VCaP (cell line): ENCODE results near the gene PEX26.
"Not testable (repeated sequence)": the region's sequence is repeated elsewhere in the genome, so short reads cannot be mapped to it uniquely, and the experiment has no call there.

Experiments
- H3K27ac ChIP-seq: fragments of 450-650 bp; 2 replicates; pipeline ENCODE4 v1.5.1; 2017
- TF ChIP-seq, protein P1 (sequence below): fragments of 450-650 bp; conservative IDR thresholded peaks from 2 replicates; pipeline ENCODE4 v1.5.1; 2017; ENCODE audit warnings: mild to moderate bottlenecking, moderate library complexity

The PEX26 gene

DNA sequence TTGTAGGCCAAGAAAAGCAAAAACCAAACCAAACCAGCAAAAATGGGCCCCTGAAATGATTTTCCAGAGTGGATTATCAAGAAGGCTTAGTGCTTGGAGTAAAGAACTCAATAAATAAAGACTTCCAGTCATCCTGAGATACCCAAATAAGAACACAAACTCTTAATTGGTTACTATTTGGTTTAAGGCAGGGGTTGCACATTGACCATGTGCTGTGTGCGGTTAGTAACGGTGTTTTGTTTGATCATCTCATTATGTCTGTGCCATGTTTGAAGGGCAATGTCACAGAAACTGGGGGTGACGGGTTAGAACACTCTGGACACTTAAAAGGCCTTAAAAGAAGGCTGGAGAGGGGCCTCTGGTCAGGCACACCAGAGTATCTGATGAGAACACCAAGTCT is 43.7 kb upstream of the PEX26 start:
- H3K27ac ChIP-seq = no peak overlapping the region
- TF ChIP-seq, protein P1, sequence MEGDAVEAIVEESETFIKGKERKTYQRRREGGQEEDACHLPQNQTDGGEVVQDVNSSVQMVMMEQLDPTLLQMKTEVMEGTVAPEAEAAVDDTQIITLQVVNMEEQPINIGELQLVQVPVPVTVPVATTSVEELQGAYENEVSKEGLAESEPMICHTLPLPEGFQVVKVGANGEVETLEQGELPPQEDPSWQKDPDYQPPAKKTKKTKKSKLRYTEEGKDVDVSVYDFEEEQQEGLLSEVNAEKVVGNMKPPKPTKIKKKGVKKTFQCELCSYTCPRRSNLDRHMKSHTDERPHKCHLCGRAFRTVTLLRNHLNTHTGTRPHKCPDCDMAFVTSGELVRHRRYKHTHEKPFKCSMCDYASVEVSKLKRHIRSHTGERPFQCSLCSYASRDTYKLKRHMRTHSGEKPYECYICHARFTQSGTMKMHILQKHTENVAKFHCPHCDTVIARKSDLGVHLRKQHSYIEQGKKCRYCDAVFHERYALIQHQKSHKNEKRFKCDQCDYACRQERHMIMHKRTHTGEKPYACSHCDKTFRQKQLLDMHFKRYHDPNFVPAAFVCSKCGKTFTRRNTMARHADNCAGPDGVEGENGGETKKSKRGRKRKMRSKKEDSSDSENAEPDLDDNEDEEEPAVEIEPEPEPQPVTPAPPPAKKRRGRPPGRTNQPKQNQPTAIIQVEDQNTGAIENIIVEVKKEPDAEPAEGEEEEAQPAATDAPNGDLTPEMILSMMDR = no peak

DNA sequence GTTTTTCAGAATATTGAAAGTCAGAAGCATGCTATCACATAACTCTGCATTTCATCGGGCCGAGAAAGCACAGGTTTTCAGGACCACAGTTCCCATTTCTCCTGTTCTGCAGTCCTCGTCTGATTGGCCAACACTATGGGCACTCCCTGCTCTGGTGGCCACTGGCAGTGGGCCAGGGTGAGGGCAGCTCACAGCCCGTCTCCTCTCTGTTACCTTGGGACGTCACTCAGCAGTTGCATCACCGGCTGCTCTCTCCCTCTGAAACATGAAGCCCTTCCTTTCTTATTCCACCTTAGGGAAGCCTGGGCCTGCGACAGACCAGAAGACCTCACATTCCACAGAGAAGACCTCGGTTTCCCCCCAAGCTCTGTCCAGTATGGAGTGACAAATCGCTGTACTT is 42.0 kb upstream of the PEX26 start:
- H3K27ac ChIP-seq = no peak overlapping the region
- TF ChIP-seq, protein P1 = no peak

DNA sequence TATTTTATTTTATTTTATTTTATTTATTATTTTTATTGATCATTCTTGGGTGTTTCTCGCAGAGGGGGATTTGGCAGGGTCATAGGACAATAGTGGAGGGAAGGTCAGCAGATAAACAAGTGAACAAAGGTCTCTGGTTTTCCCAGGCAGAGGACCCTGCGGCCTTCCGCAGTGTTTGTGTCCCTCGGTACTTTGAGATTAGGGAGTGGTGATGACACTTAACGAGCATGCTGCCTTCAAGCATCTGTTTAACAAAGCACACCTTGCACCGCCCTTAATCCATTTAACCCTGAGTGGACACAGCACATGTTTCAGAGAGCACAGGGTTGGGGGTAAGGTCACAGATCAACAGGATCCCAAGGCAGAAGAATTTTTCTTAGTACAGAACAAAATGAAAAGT is 36.9 kb upstream of the PEX26 start:
- not testable (repeated sequence) for H3K27ac ChIP-seq

DNA sequence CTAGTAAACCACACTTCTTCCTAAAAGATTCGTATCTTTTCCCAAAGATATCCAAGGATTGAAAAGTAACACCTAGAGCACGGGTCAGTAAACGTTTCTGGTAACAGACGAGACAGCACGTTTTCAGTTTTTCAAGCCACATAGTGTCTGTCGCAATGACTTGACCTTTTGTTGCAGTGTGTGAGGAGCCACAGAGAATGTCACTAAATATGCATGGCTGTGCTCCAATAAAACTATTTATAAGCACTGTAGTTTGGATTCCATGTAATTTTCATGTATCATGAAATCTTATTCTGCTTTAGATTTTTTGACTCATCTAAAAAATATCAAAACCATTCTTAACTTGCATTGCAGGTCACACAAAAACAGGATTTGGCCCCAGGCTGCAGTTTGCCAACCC is 35.1 kb upstream of the PEX26 start:
- no peak overlapping the region for H3K27ac ChIP-seq
- TF ChIP-seq, protein P1 = no peak

DNA sequence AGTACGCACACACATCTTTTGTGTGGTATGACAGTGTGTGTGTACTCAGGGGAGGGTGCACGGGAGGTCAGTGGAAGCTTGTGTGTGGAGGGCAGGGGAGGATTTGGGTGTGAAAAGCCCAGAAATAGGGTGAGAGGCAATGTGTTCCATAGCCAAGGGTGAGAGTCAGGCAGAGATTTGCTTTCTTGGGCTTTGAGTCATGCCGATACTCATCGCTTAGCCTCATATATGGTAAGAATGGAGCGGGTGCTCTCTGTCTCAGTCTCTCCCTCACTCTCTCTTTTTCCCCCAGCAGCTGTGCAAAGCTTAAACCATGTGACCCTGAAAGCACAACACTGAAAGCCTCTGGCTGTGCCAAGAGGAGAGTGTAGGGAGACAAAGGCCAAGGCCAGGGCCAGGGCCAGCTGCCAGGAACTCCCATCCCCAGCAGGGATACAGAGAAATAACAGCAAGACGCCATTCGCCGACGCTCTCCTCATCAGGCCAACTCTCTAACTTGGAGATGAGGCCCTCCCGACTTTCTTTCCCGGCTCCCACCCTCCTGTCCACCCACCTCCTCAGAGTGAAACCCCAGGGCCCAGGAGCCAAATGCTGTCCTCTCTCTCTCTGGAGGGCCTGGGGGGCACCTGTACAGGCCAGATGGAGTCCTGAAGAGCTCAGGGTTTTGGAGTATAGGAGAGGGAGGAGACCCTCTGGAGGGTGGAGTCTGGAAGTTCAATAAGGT is 33.1 kb upstream of the PEX26 start:
- TF ChIP-seq, protein P1 = no peak
- no peak overlapping the region for H3K27ac ChIP-seq

DNA sequence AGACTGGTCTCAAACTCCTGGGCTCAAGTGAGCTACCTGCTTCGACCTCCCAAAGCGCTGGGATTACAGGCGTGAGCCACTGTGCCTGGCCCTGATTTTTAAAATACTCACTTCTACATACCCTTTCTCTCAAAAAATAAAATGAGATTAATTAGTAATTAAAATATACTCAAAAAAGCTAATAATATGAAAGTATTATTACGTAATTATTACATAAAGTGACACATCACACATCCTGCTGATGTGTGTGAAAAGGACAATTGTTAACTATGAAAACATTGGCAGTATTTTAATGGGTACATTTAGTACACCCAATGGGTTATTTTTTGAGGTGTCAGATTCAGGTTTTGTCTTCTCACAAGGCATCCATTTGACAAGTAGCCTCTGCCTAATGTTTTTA is 32.0 kb upstream of the PEX26 start:
- TF ChIP-seq, protein P1 = no peak
- H3K27ac ChIP-seq = no peak overlapping the region

DNA sequence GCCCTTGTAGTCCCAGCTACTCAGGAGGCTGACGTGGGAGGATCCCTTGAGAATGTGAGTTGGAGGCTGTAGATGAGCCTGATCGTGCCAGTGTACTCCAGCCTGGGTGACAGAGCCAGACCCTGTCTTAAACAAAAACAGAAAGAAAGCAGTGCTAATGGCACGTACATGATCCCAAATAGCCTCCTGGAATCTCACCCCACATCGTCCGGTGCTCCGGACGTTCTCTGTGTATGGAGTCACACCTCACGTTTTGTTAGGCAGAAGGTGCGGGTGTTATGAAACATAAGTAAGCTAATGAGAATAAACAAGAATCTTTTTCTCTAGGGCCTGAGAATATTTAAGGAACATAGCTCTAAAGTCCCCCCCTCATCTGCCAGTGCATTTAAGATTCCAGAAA is 29.7 kb upstream of the PEX26 start:
- TF ChIP-seq, protein P1 = no peak
- H3K27ac ChIP-seq = no peak overlapping the region

DNA sequence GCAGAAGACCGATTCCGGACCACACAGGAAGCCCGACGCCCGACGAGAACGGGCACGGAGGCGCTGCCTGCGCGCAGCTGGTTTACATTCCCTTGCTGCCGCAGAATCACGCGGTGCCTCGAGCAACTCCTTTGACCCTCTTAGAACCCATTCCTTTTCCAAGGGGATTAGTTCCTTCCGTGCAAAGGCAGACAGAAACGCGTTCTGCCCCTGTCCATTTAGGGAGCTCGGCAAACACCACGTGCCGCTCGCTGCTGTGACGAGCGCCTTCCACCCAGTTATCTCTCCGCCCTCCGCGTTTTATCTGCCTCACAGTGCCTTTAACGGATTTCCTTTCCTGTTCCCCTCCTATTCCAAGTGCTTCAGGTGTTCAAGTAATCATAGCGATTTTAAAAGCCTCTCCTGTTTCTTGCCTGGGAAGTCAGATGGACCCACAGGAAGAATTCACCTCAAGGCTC is 29.3 kb upstream of the PEX26 start:
- TF ChIP-seq, protein P1 = no peak
- no peak overlapping the region for H3K27ac ChIP-seq
